Pancreas (tissue), 10 donors: ENCODE data around the gene CFAP119. TPM values are rescaled to one million over a fixed set of nuclear protein-coding genes. Genes with fewer than 3 reads are reported as not detected.

ENCODE experiments used
- ATAC-seq, 4 donors: fragments of 200-7000 bp; cut with Tn5 transposase; one replicate each; pipeline versions ENCODE4 v1.8.0 to v1.9.1; 2020; ENCODE audit warnings: mild to moderate bottlenecking in 4 of 4, moderate library complexity in 4 of 4
- DNase-seq, 6 donors: peaks; one replicate each; pipeline ENCODE4 v3.0.0-alpha.2; 2020
- FAIRE-seq: peaks from 2 replicates; lab custom pipeline; 2012; peaks lifted over from hg19 to GRCh38; lab: Jason Lieb, UNC
- H3K27ac ChIP-seq, 4 donors: fragments of 200-600 bp; sonication (generic); 1 replicate in 3 of 4; 2 replicates in 1 of 4; pipeline versions ENCODE4 v1.5.0 to v1.8.0; 2020
- H3K27me3 ChIP-seq, 4 donors: fragments of 200-600 bp; one replicate each; pipeline ENCODE4 v1.8.0; 2021
- H3K36me3 ChIP-seq, 3 donors: fragments of 200-600 bp; sonication (generic) in 1 of 3; one replicate each; pipeline versions ENCODE4 v1.5.0 to v1.8.0; 2020 to 2021
- H3K4me1 ChIP-seq, 3 donors: fragments of 200-600 bp; one replicate each; pipeline ENCODE4 v1.8.0; 2021
- H3K4me3 ChIP-seq, 4 donors: fragments of 200-600 bp; sonication (generic) in 2 of 4; one replicate each; pipeline versions ENCODE4 v1.5.0 to v1.8.0; 2020 to 2021
- H3K9me3 ChIP-seq, 4 donors: fragments of 200-600 bp; one replicate each; pipeline ENCODE4 v1.8.0; 2021
- WGBS, 2 donors: extraction: QIAGEN DNeasy Blood & Tissue Kit; methylation state at CpG; one replicate each; pipeline ENCODE4 v1.1.7; 2013; 5-methylcytosine and 5-hydroxymethylcytosine counted together
- intact Hi-C, 3 donors: fragments of 100-400 bp; cut with DNase I; formaldehyde crosslinking; loops; one replicate each; pipeline versions ENCODE4 v1.11.1 to v1.14.2; 2022
- polyA plus RNA-seq, 2 donors: library from polyadenylated mRNA; stranded (reverse); fragments of 200-250 nt; gene quantifications; one replicate each; pipeline ENCODE4 v1.2.3, GENCODE V29; 2013
- total RNA-seq, 6 donors: library from RNA; stranded (reverse); fragmentation: NEBNext Ultra II Directional in 4 of 6; extraction: Animal tissue kit (Norgen Biotek cat#: 25700) in 4 of 6; gene quantifications; one replicate each; pipeline versions ENCODE4 v1.2.1 to v1.2.4, GENCODE V29; 2021 to 2023
- TF ChIP-seq, protein P1 (sequence below), 4 donors: fragments of 200-600 bp; sonication (generic) in 3 of 4; IDR thresholded peaks; one replicate each; pipeline versions ENCODE4 v1.5.0 to v1.8.0; 2021; ENCODE audit warnings: antibody characterized with exemption in 4 of 4
- donor health status: healthy with polysubstance abuse.
- donor health status: DM: no; HTN: no; CAD: no; lungs with moderate emphysema.
- donor health status: DM: no; HTN: no; CAD: no.
- donor health status: control.
- donor health status: control.
- donor health status: Bipolar disorder and iron deficiency.
- donor health status: DM: yes; HTN: yes; CAD: no.
- donor health status: DM: no; HTN: no; CAD: no.
- donor health status: DM: no; HTN: no; CAD: no.
- donor health status: DM: yes; HTN: yes; CAD: no.

CFAP119 gene
- total and polyA plus RNA-seq, 8 donors = 1.7 to 32.1 (median 3.4) TPM

DNA sequence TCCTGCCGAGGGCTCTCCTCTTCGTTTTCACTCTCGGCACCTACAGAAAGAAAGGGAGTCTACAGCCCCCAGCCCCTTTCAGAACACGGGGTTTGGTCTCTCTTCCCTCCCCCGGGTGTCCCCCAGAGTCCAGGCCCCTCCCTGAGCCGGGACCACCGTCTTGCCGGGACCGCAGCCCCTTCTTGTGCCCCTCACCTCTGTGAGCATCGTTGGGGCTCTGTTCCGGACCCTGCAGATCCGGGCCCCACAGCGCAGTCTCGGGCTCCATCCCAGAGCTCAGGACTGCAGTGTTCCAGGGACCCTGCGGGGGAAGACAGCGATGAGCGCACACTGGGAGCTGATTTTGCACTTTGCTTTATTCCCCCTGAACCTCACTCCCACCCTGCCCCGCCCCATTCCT lies 22.4 kb upstream of the CFAP119 start:
- H3K4me1 ChIP-seq = peaks cover 0 to 6% (median 0%) of the 10 kb centered on the region in 3 donors
- H3K27me3 ChIP-seq = no peaks in the 10 kb centered on the region
- ATAC-seq (no peak), FAIRE-seq (no peak), DNase-seq (no peak)
- H3K27ac ChIP-seq = no peak overlapping the region
- WGBS, 2 donors = 83% methylated on average over 18 of the region's 18 CpGs
- no peaks in the 10 kb centered on the region for H3K9me3 ChIP-seq
- H3K4me3 ChIP-seq = no peak overlapping the region
- intact Hi-C loops = no loop called here
- peaks cover 0 to 14% (median 6%) of the 10 kb centered on the region in 3 donors for H3K36me3 ChIP-seq
- TF ChIP-seq, protein P1, sequence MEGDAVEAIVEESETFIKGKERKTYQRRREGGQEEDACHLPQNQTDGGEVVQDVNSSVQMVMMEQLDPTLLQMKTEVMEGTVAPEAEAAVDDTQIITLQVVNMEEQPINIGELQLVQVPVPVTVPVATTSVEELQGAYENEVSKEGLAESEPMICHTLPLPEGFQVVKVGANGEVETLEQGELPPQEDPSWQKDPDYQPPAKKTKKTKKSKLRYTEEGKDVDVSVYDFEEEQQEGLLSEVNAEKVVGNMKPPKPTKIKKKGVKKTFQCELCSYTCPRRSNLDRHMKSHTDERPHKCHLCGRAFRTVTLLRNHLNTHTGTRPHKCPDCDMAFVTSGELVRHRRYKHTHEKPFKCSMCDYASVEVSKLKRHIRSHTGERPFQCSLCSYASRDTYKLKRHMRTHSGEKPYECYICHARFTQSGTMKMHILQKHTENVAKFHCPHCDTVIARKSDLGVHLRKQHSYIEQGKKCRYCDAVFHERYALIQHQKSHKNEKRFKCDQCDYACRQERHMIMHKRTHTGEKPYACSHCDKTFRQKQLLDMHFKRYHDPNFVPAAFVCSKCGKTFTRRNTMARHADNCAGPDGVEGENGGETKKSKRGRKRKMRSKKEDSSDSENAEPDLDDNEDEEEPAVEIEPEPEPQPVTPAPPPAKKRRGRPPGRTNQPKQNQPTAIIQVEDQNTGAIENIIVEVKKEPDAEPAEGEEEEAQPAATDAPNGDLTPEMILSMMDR (IDR thresholded peaks at IDR 0.05) = no peak

DNA sequence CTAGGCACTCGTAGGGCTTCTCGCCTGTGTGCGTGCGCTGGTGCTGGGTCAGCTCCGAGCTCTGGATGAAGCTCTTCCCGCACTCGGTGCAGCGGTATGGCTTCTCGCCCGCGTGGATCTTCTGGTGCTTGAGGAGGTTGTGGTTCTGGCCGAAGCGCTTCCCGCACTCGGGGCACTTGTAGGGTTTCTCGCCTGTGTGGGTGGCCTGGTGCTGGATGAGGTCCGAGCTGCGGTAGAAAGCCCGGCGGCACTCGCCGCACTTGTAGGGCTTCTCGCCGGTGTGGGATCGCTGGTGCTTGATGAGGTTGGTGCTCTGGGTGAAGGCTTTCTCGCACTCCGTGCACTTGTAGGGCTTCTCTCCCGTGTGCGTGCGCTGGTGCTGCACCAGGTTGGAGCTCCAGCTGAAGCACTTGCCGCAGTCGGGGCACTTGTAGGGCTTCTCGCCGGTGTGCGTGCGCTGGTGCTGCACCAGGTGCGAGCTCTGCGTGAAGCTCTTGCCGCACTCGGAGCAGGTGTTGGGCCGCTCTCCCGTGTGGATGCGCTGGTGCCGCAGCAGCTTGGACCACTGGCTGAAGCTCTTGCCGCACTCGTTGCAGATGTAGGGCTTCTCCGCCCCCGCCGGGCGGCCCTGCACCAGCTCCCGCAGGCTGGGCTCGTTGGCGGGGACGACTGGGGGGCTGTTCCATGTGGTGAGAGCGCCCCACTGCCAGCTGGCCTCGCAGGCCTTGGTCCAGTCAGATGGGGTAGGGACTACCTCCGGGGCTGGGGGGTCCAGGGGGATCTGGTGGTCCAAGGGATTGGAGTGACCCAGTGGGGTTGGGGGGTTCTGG lies 21.6 kb upstream of the CFAP119 start:
- H3K9me3 ChIP-seq = no peaks in the 10 kb centered on the region
- DNase-seq = peak in 2 of 6 donors; percentile 12 to 67
- H3K27ac ChIP-seq = no peak overlapping the region
- H3K4me1 ChIP-seq = peaks cover 0 to 6% (median 0%) of the 10 kb centered on the region in 3 donors
- 93 to 95% methylated on average over 57 of the region's 57 CpGs for WGBS, 2 donors
- TF ChIP-seq, protein P1 (IDR thresholded peaks at IDR 0.05) = no peak
- intact Hi-C loops = no loop called here
- ATAC-seq = no peak
- no peak for FAIRE-seq
- no peaks in the 10 kb centered on the region for H3K27me3 ChIP-seq
- no peak overlapping the region for H3K4me3 ChIP-seq
- H3K36me3 ChIP-seq = peaks cover 0 to 14% (median 6%) of the 10 kb centered on the region in 3 donors

DNA sequence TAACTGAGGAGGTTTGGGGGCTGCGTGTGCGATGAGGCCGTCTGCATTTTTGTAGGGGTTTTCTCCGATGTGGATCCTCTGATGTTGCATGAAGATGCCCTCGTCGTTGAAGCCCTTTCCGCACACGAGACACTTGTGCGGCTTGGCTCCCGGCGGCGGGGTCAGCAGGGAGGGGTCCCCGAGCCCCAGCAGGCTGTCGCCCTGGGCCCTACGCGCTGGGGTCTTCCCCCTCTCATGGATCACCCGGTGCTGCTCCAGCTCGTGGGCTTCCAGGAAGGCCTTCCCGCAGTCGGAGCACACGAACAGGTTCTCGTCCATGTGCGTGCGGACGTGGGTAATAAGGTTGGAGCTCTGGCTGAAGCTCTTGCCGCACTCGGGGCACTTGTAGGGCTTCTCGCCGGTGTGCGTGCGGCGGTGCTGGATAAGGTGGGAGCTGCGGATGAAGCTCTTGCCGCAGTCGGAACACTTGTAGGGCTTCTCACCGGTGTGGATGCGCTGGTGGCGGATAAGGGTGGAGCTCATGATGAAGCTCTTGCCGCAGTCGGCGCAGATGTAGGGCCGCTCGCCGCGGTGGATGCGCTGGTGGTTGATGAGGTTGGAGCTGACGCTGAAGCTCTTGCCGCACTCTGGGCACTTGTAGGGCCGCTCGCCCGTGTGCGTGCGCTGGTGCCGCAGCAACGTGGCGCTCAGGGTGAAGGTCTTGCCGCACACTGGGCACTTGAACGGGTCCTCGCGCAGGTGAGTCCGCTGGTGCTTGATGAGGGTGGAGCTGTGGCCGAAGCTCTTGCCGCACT lies 20.8 kb upstream of the CFAP119 start:
- no peak overlapping the region for H3K4me3 ChIP-seq
- WGBS, 2 donors = 94 to 95% methylated on average over 63 of the region's 63 CpGs
- intact Hi-C loops = no loop called here
- ATAC-seq (no peak), FAIRE-seq (no peak), DNase-seq (peak in 1 of 6 donors; percentile 52)
- no peaks in the 10 kb centered on the region for H3K9me3 ChIP-seq
- H3K4me1 ChIP-seq = peaks cover 0 to 6% (median 0%) of the 10 kb centered on the region in 3 donors
- H3K27me3 ChIP-seq = no peaks in the 10 kb centered on the region
- H3K27ac ChIP-seq = no peak overlapping the region
- H3K36me3 ChIP-seq = peaks cover 0 to 14% (median 6%) of the 10 kb centered on the region in 3 donors
- TF ChIP-seq, protein P1 (IDR thresholded peaks at IDR 0.05) = no peak

DNA sequence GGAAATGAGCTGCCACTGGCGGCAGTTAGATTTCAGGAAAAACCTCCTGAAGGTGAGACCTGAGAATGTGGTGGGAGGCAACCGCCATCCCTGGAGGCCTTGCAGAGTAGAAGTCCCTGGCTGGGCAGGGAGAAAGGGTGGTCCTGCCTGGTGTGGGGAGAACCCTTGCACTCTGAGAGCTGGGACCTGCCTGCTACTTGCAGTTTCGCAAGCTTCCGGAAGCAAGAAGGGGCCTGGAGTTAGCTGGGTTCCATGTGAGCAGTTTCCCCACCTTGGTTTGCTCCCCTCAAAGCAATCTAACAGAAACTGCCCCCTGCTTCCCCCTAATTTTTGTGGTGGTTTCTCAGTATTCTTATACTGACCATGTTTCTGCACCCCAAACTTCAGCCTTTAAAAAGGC lies 18.7 kb upstream of the CFAP119 start:
- ATAC-seq (no peak), FAIRE-seq (no peak), DNase-seq (no peak)
- Histone ChIP-seq H3K27me3 (no peaks in the 10 kb centered on the region), H3K36me3 (peaks cover 0 to 14% (median 6%) of the 10 kb centered on the region in 3 donors), H3K9me3 (no peaks in the 10 kb centered on the region), H3K4me3 (no peak overlapping the region), H3K27ac (no peak overlapping the region), H3K4me1 (peaks cover 0 to 6% (median 0%) of the 10 kb centered on the region in 3 donors)
- intact Hi-C loops = no loop called here
- TF ChIP-seq, protein P1 (IDR thresholded peaks at IDR 0.05) = no peak
- WGBS, 2 donors = 82 to 87% methylated on average over 4 of the region's 4 CpGs
